ENCODE data around the gene TMEM87A. TPM values are rescaled to one million over a fixed set of nuclear protein-coding genes. Genes with fewer than 3 reads are reported as not detected.
"Not testable (repeated sequence)": the region's sequence is repeated elsewhere in the genome, so short reads cannot be mapped to it uniquely, and the experiment has no call there.

TMEM87A gene, protein sequence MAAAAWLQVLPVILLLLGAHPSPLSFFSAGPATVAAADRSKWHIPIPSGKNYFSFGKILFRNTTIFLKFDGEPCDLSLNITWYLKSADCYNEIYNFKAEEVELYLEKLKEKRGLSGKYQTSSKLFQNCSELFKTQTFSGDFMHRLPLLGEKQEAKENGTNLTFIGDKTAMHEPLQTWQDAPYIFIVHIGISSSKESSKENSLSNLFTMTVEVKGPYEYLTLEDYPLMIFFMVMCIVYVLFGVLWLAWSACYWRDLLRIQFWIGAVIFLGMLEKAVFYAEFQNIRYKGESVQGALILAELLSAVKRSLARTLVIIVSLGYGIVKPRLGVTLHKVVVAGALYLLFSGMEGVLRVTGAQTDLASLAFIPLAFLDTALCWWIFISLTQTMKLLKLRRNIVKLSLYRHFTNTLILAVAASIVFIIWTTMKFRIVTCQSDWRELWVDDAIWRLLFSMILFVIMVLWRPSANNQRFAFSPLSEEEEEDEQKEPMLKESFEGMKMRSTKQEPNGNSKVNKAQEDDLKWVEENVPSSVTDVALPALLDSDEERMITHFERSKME
- polyA plus RNA-seq (2011; rRNA removed) (25.1 and 39.3 TPM in 2 replicates), polyA minus RNA-seq (2011; rRNA and poly(A)+ RNA removed) (28.2 and 41.9 TPM in 2 replicates)

DNA sequence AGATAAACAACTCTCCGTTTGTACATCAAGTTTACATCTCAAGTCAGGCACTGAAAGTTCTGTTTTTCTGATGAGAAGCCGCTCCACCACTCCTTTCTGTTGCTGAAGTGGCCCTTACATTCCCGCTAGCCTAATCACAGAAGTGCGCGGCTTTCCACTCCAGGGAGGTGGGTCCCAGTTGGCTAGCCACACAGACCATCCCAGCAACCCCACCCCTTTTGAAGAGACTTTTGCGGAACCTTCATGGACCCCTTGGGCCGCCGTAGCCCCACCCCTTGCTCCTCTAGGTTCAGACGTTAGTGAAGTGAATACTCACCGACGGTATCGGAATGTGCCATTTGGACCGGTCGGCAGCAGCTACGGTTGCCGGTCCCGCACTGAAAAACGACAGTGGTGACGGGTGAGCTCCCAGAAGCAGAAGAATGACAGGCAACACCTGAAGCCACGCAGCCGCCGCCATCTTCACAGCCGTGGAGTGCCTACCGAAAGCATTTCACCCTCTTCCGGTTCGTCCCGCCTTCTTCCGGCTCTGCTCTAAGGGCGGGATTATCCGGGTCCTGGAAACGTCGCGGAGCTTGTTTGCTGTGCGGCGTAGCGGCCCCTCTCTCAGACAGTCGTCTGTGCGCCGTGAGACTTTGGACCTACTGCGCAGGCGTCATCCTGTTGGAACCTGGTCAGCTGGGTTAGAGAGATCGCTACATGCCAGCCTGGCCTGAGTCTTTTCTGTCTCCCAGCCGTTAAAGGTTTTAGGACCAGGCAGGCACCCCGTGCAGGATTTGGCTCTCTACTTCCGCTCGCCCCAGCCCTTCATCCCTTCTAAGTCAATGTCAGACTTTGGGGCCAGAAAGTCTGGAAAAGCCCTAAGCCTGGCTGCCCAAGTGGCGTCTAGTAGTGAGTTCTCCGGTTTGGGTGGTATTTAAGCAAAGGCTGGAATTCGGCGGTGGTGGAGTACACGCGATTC, at the start of gene TMEM87A, which contains the start of gene GANC:
Gene TMEM87A, minus strand, starts transcription at position 495 of the 961 bp plus-strand sequence. Its CDS starts 35 bp downstream, at position 460.
Gene GANC, plus strand, starts transcription at position 263 of the 961 bp plus-strand sequence. CDS start 1,281 bp downstream, outside the sequence.
- H3K36me3 ChIP-seq (ENCODE audit: control insufficient read depth, insufficient read depth, low read length) = 0 out of 2 replicates have a peak, but pooled peaks cover 1% of the 10 kb centered on the region
- TF ChIP-seq, protein P1, sequence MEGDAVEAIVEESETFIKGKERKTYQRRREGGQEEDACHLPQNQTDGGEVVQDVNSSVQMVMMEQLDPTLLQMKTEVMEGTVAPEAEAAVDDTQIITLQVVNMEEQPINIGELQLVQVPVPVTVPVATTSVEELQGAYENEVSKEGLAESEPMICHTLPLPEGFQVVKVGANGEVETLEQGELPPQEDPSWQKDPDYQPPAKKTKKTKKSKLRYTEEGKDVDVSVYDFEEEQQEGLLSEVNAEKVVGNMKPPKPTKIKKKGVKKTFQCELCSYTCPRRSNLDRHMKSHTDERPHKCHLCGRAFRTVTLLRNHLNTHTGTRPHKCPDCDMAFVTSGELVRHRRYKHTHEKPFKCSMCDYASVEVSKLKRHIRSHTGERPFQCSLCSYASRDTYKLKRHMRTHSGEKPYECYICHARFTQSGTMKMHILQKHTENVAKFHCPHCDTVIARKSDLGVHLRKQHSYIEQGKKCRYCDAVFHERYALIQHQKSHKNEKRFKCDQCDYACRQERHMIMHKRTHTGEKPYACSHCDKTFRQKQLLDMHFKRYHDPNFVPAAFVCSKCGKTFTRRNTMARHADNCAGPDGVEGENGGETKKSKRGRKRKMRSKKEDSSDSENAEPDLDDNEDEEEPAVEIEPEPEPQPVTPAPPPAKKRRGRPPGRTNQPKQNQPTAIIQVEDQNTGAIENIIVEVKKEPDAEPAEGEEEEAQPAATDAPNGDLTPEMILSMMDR (IDR thresholded peaks at IDR 0.05; ENCODE audit: insufficient read depth, low read depth, low read length) = no peak
- no peaks in the 10 kb centered on the region for H3K27me3 ChIP-seq (ENCODE audit: control insufficient read depth, insufficient read depth, low read length)
- H3K4me3 ChIP-seq (ENCODE audit: low read depth, low read length) = peak within 1 kb of the TSS; percentile 97
- DNase-seq (ENCODE audit: low read depth) = peak; percentile 94
- POLR2A ChIA-PET = interaction anchor here (0.6 to 1.0 kb wide), 3 partner anchors 65 to 222 kb away, joined by 3 to 6 read pairs (median 5); partner anchors contain the start of genes SNAP23 and VPS39
- CTCF ChIA-PET = interaction anchor here (1.0 to 1.1 kb wide), 2 partner anchors 14 to 73 kb away, joined by 3 to 6 read pairs; no protein-coding TSS in a partner anchor

DNA sequence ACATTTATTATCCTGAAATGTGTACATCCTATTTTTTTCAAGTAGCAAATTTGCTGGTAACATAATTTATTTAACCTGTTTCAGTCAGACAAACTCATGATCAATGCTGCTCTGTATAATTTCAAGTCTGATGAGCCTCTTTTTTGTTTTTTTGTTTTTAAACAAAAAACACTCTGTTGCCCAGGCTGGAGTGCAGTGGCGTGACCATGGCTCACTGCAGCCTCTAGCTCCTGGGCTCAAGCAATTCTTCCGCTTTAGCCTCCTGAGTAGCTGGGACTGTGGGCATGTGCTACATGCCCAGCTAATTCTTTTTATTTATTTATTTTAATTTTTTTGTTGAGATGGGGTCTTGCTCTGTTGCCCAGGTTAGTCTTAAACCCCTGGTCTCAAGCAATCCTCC, 46.0 kb upstream of the TMEM87A start:
- CTCF ChIA-PET = interaction anchor here (0.6 kb wide), 1 partner anchor 39 kb away, joined by 3 read pairs; no protein-coding TSS in a partner anchor
- POLR2A ChIA-PET = no interaction called here
- H3K27me3 ChIP-seq (ENCODE audit: control insufficient read depth, insufficient read depth, low read length) = no peaks in the 10 kb centered on the region
- DNase-seq (ENCODE audit: low read depth) = no peak
- 0 out of 2 replicates have a peak, but pooled peaks cover 1% of the 10 kb centered on the region for H3K36me3 ChIP-seq (ENCODE audit: control insufficient read depth, insufficient read depth, low read length)
- no peak overlapping the region for H3K4me3 ChIP-seq (ENCODE audit: low read depth, low read length)
- TF ChIP-seq, protein P1 (IDR thresholded peaks at IDR 0.05; ENCODE audit: insufficient read depth, low read depth, low read length) = no peak

DNA sequence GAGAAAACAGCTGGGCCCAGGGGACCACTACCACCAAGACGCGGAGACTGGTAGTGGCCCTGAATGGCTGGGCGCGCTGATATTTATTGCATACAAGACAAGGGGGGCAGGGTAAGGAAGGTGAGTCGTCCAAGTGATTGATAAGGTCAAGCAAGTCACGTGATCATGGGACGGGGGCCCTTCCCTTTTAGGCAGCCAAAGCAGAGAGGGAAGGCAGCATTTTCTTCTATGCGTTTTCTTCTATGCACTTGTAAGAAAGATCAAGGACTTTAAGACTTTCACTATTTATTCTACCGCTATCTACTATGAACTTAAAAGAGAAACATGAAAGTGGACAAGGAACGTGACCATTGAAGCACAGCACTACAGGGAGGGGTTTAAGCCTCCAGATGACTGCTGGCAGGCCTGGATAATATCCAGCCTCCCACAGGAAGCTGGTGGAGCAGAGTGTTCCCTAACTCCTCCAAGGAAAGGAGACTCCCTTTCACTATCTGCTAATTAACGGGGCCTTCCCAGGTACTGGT, 43.1 kb upstream of the TMEM87A start:
- H3K36me3 ChIP-seq (ENCODE audit: control insufficient read depth, insufficient read depth, low read length); POLR2A ChIA-PET; CTCF ChIA-PET; DNase-seq (ENCODE audit: low read depth); H3K27me3 ChIP-seq (ENCODE audit: control insufficient read depth, insufficient read depth, low read length); H3K4me3 ChIP-seq (ENCODE audit: low read depth, low read length): not testable (repeated sequence)

DNA sequence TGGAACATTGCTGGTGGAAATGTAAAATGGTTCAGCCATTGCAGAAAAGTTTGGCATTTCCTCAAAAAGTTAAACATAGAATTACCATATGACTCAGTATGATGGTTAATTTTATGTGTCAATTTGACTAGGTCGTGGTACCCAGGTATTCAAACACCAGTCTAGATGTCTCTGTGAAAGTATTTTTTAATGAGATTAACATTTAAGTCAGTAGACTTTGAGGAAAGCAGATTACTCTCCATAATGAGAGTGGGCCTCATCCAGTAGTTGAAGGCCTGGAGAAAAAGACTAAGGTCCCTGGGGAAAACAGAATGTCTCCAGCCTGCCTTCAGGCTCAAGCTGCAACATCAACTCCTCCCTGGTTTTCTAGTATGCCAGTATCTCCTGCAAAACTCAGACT, 42.3 kb upstream of the TMEM87A start:
- H3K27me3 ChIP-seq (ENCODE audit: control insufficient read depth, insufficient read depth, low read length) = no peaks in the 10 kb centered on the region
- TF ChIP-seq, protein P1 (IDR thresholded peaks at IDR 0.05; ENCODE audit: insufficient read depth, low read depth, low read length) = no peak
- H3K4me3 ChIP-seq (ENCODE audit: low read depth, low read length) = no peak overlapping the region
- CTCF ChIA-PET = no interaction called here
- POLR2A ChIA-PET = no interaction called here
- no peak for DNase-seq (ENCODE audit: low read depth)
- peaks cover 2% of the 10 kb centered on the region; the same call in 1 of the 2 replicates for H3K36me3 ChIP-seq (ENCODE audit: control insufficient read depth, insufficient read depth, low read length)

DNA sequence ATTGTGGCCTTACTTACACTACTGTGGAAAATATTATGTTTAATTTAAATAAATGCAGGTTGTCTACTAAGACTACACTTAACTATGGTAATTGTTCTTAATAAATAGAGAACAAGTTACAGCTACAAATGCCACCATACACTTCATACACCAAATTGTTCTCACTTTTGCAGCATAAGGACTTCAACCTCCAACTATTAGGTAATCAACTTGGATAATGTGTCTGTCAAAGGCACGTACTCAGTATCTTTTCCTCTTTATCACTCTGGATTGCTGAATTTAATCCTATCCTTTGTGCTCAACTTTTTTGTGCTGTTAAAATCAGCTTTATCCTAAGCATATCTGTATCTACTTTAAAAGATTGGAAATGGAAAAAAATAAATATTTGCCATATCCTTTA, 41.6 kb upstream of the TMEM87A start:
- H3K36me3 ChIP-seq (ENCODE audit: control insufficient read depth, insufficient read depth, low read length) = peaks cover 2% of the 10 kb centered on the region; the same call in 1 of the 2 replicates
- TF ChIP-seq, protein P1 (IDR thresholded peaks at IDR 0.05; ENCODE audit: insufficient read depth, low read depth, low read length) = no peak
- H3K27me3 ChIP-seq (ENCODE audit: control insufficient read depth, insufficient read depth, low read length) = no peaks in the 10 kb centered on the region
- ChIA-PET CTCF (no interaction called here), POLR2A (no interaction called here)
- H3K4me3 ChIP-seq (ENCODE audit: low read depth, low read length) = no peak overlapping the region
- no peak for DNase-seq (ENCODE audit: low read depth)

All from BJ (cell line).